HG03342 (cell line): ENCODE data around the gene PAF1.

Experiments used
- ATAC-seq: cut with Tn5 transposase; IDR thresholded peaks from one replicate; pipeline ENCODE4 v1.9.1; 2021; ENCODE audit warnings: mild to moderate bottlenecking, moderate library complexity; ENCODE audit not compliant: unreplicated experiment

PAF1 gene

GRCh38 chr19:39406656-39407409 lies 15.9 kb upstream of the PAF1 start, which contains the start of gene ZFP36:
Gene ZFP36 (plus strand): TSS chr19:39406847. CDS start chr19:39406905, 58 bp downstream.
- no peak for ATAC-seq

GRCh38 chr19:39405958-39406655 lies 15.2 kb upstream of the PAF1 start:
- ATAC-seq, result no peak

- ATAC-seq, result no peak
Observed at GRCh38 chr19:39405261-39405957, 14.5 kb upstream of the PAF1 start.

GRCh38 chr19:39403331-39404312 lies 12.7 kb upstream of the PAF1 start:
- peak; percentile 25 for ATAC-seq

GRCh38 chr19:39402346-39403300 lies 11.7 kb upstream of the PAF1 start:
- no peak for ATAC-seq

GRCh38 chr19:39401549-39402345 lies 10.8 kb upstream of the PAF1 start:
- ATAC-seq, result no peak

- no peak for ATAC-seq
Observed at GRCh38 chr19:39401070-39401548, 10.2 kb upstream of the PAF1 start.

GRCh38 chr19:39400061-39400460 lies 9.2 kb upstream of the PAF1 start:
- ATAC-seq, result no peak

GRCh38 chr19:39399668-39400050 lies 8.8 kb upstream of the PAF1 start:
- no peak for ATAC-seq

GRCh38 chr19:39398297-39398864 lies 7.5 kb upstream of the PAF1 start:
- no peak for ATAC-seq

GRCh38 chr19:39397360-39398296 lies 6.7 kb upstream of the PAF1 start:
- peak; percentile 34 for ATAC-seq

GRCh38 chr19:39390451-39390750 lies 505 bp downstream of the PAF1 start:
- no peak for ATAC-seq

- ATAC-seq, result no peak
Observed at GRCh38 chr19:39389631-39390414, 1.1 kb downstream of the PAF1 start.

- ATAC-seq, result no peak
Observed at GRCh38 chr19:39388657-39389056, 2.2 kb downstream of the PAF1 start.

GRCh38 chr19:39386557-39386956 lies 4.3 kb downstream of the PAF1 start:
- no peak for ATAC-seq

- ATAC-seq, result no peak
Observed at GRCh38 chr19:39385629-39386411, 5.1 kb downstream of the PAF1 start.
